HG03103 (cell line): ENCODE results near the gene UVRAG.
"Not testable (repeated sequence)": the region's sequence is repeated elsewhere in the genome, so short reads cannot be mapped to it uniquely, and the experiment has no call there.

Experiments
- ATAC-seq: cut with Tn5 transposase; IDR thresholded peaks from one replicate; pipeline ENCODE4 v1.9.1; 2021; ENCODE audit warnings: low read depth; ENCODE audit not compliant: unreplicated experiment

UVRAG gene

GRCh38 chr11:75946531-75947530 is 131.8 kb downstream of the UVRAG start:
- ATAC-seq, result no peak

GRCh38 chr11:75949023-75949672 is 134.1 kb downstream of the UVRAG start:
- ATAC-seq, result no peak

- no peak for ATAC-seq
Measured at GRCh38 chr11:75950141-75950540, 135.1 kb downstream of the UVRAG start.

GRCh38 chr11:75954039-75954438 is 139.0 kb downstream of the UVRAG start:
- no peak for ATAC-seq

GRCh38 chr11:75955443-75955842 is 140.4 kb downstream of the UVRAG start:
- ATAC-seq, result no peak

GRCh38 chr11:75959540-75959939 is 144.5 kb downstream of the UVRAG start:
- ATAC-seq, result no peak

- ATAC-seq, result no peak
Measured at GRCh38 chr11:75964071-75964470, 149.1 kb downstream of the UVRAG start.

- no peak for ATAC-seq
Measured at GRCh38 chr11:75966537-75967287, 151.7 kb downstream of the UVRAG start.

GRCh38 chr11:75968021-75968625 is 153.1 kb downstream of the UVRAG start:
- no peak for ATAC-seq

GRCh38 chr11:75969626-75970308 is 154.8 kb downstream of the UVRAG start:
- ATAC-seq, result no peak

- not testable (repeated sequence) for ATAC-seq
Measured at GRCh38 chr11:75973710-75974109, 158.7 kb downstream of the UVRAG start.

GRCh38 chr11:75979075-75979474 is 164.1 kb downstream of the UVRAG start:
- not testable (repeated sequence) for ATAC-seq

- not testable (repeated sequence) for ATAC-seq
Measured at GRCh38 chr11:75979479-75980027, 164.5 kb downstream of the UVRAG start.

GRCh38 chr11:75980031-75980430 is 165.0 kb downstream of the UVRAG start:
- ATAC-seq, result no peak

- no peak for ATAC-seq
Measured at GRCh38 chr11:75981546-75981945, 166.5 kb downstream of the UVRAG start.

- no peak for ATAC-seq
Measured at GRCh38 chr11:75982309-75982708, 167.3 kb downstream of the UVRAG start.

- ATAC-seq, result no peak
Measured at GRCh38 chr11:75986966-75987365, 172.0 kb downstream of the UVRAG start.

GRCh38 chr11:75993126-75993525 is 178.1 kb downstream of the UVRAG start:
- no peak for ATAC-seq

GRCh38 chr11:75994616-75995015 is 179.6 kb downstream of the UVRAG start:
- no peak for ATAC-seq
